Epithelial cell of proximal tubule (primary cell): ENCODE measurements around the gene CIROP. TPM values are rescaled to one million over a fixed set of nuclear protein-coding genes. Genes with fewer than 3 reads are reported as not detected.

ENCODE experiments used
- DNase-seq: peaks from one replicate; pipeline ENCODE4 v3.0.0-alpha.2; 2011; ENCODE audit warnings: low read depth
- H3K4me3 ChIP-seq: 2 replicates; pipeline ENCODE4 v1.5.1; 2011; ENCODE audit warnings: low read depth, mild to moderate bottlenecking, low read length
- CTCF ChIP-seq: conservative IDR thresholded peaks from 2 replicates; pipeline ENCODE4 v1.5.1; 2012; ENCODE audit warnings: low read depth, mild to moderate bottlenecking, low read length
- total RNA-seq: library from RNA; depleted of rRNA; stranded (reverse); fragments of >200 nt; gene quantifications from 2 replicates; pipeline ENCODE4 v1.2.3, GENCODE V29; 2015

Gene CIROP
- total RNA-seq, 1 donor from 2014 or later, result not detected

GRCh38 chr14:23067847-23068788 is 36.7 kb downstream of the CIROP start:
- H3K4me3 ChIP-seq, result no peak overlapping the region
- no peak for DNase-seq
- no peak for TF ChIP-seq CTCF

DNA sequence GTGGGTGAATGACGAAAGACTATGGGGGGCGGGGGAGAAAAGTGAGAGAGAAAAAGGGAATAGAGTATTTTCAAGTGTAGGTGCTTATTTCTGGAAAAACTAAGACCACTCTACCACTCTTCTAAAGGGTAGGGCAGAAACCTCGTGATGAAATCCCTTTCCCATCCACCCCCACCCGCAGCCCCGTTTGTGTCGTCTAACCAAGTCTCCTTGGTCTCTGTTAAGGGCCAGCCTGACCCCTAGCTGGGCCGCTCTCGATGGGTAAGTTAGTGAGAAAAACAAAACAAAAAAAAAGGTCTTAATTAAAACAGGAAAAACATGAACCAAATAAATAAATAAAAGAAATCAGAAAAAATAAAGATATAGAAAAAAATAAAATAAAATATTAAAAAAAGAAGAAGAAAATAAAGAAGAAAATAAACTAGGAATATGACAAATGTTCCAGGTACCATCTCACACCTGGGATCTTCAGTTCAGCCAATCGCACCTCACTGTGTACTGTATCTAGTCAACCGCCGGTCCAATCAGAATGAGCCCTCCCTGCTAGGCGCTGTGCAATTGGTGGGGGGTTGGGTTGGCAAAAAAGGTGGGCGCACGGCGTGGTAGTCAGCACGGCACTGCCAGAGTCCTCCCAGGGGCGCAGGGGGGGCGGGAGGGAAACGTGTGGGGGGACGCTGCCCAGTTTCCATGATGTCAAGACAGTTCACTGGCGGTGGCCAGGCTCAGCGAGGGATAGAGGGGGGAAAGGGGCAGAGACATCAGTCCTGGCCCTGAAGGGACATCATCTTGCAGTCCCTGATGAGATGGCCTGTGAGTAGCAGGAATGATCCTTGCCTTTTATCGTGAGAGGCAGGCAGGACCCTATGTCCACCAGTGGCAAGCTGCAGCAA is 37.7 kb downstream of the CIROP start:
- no peak for TF ChIP-seq CTCF
- no peak for DNase-seq
- no peak overlapping the region for H3K4me3 ChIP-seq

- no peak overlapping the region for H3K4me3 ChIP-seq
- no peak for DNase-seq
- no peak for TF ChIP-seq CTCF
Observed at GRCh38 chr14:23066368-23066767, 38.4 kb downstream of the CIROP start.

GRCh38 chr14:23063601-23064000 is 41.2 kb downstream of the CIROP start:
- no peak for DNase-seq
- H3K4me3 ChIP-seq, result no peak overlapping the region
- TF ChIP-seq CTCF, result no peak

- H3K4me3 ChIP-seq, result no peak overlapping the region
- DNase-seq, result peak; percentile 71
- TF ChIP-seq CTCF, result no peak
Observed at GRCh38 chr14:23062002-23062401, 42.8 kb downstream of the CIROP start.

GRCh38 chr14:23060536-23061260 is 44.1 kb downstream of the CIROP start:
- TF ChIP-seq CTCF, result no peak
- H3K4me3 ChIP-seq, result no peak overlapping the region
- DNase-seq, result no peak
